H1 (cell line): ENCODE results near the gene PPME1. TPM values are rescaled to one million over a fixed set of nuclear protein-coding genes. Genes with fewer than 3 reads are reported as not detected.

Experiments used
- CTCF ChIA-PET: fragments of 300-600 bp; sonication (Branson Sonifier 250); formaldehyde crosslinking; loops from one replicate; lab custom pipeline; 2021; ENCODE audit not compliant: partially characterized antibody; lab: Charles Lee
- POLR2A ChIA-PET: fragments of 300-600 bp; sonication (Branson Sonifier 250); formaldehyde crosslinking; loops from one replicate; lab custom pipeline; 2021; ENCODE audit warnings: inconsistent platforms; ENCODE audit not compliant: partially characterized antibody; lab: Charles Lee
- DNase-seq, 2 experiments: peaks; one replicate each; pipeline versions ENCODE4 v3.0.0 to v3.0.0-alpha.2; 2010 to 2022; ENCODE audit warnings: low spot score in 2 of 2, low read depth in 1 of 2, mixed read lengths in 1 of 2
- FAIRE-seq: peaks from 2 replicates; lab custom pipeline; 2011; peaks lifted over from hg19 to GRCh38; lab: Jason Lieb, UNC
- H2AFZ ChIP-seq: 2 replicates; pipeline ENCODE4 v1.8.1; 2012; ENCODE audit warnings: low read length, inconsistent platforms
- H2AK5ac ChIP-seq: 2 replicates; pipeline ENCODE4 v1.6.1; 2013; ENCODE audit warnings: low read depth, low read length
- H2BK120ac ChIP-seq: replicated peaks from 2 replicates; pipeline ENCODE3; 2013; ENCODE audit warnings: low read depth, low read length, inconsistent platforms
- H2BK12ac ChIP-seq: 2 replicates; pipeline ENCODE4 v1.6.1; 2013; ENCODE audit warnings: low read depth, low read length
- H2BK15ac ChIP-seq: 2 replicates; pipeline ENCODE4 v1.6.1; 2013; ENCODE audit warnings: low read length
- H2BK20ac ChIP-seq: 2 replicates; pipeline ENCODE4 v1.6.1; 2013; ENCODE audit warnings: low read length
- H2BK5ac ChIP-seq: 2 replicates; pipeline ENCODE4 v1.6.1; 2013; ENCODE audit warnings: low read depth, low read length
- H3K14ac ChIP-seq: 2 replicates; pipeline ENCODE4 v1.6.1; 2013; ENCODE audit warnings: inconsistent platforms; ENCODE audit not compliant: insufficient read length
- H3K18ac ChIP-seq: 2 replicates; pipeline ENCODE4 v1.6.1; 2013; ENCODE audit warnings: low read length; ENCODE audit errors: extremely low read depth
- H3K23ac ChIP-seq: 2 replicates; pipeline ENCODE4 v1.6.1; 2013; ENCODE audit warnings: inconsistent platforms; ENCODE audit not compliant: insufficient read length
- H3K23me2 ChIP-seq: 2 replicates; pipeline ENCODE4 v1.6.1; 2013; ENCODE audit warnings: low read depth, low read length
- H3K27ac ChIP-seq: 2 replicates; pipeline ENCODE4 v1.6.1; 2011; ENCODE audit warnings: low read depth, low read length, inconsistent platforms
- H3K27me3 ChIP-seq, 4 experiments: replicated peaks in 1 of 4; 1 replicate in 1 of 4; 2 replicates in 3 of 4; pipeline versions ENCODE4 v1.6.1 to v1.8.1; 2011 to 2013; ENCODE audit warnings: low read length in 3 of 4, mild to moderate bottlenecking in 3 of 4, inconsistent platforms in 2 of 4, mixed read lengths in 2 of 4, moderate library complexity in 1 of 4; ENCODE audit not compliant: control insufficient read depth in 3 of 4, insufficient read depth in 3 of 4; ENCODE audit errors: extremely low read depth in 1 of 4
- H3K36me3 ChIP-seq, 4 experiments: 2 replicates each; pipeline versions ENCODE4 v1.6.1 to v1.8.1; 2011 to 2013; ENCODE audit warnings: mild to moderate bottlenecking in 4 of 4, low read length in 3 of 4, moderate library complexity in 2 of 4, control low read depth in 1 of 4, inconsistent platforms in 1 of 4; ENCODE audit not compliant: insufficient read depth in 4 of 4, control insufficient read depth in 2 of 4
- H3K4ac ChIP-seq: replicated peaks from 2 replicates; pipeline ENCODE3; 2013; ENCODE audit warnings: low read length, low read depth, mixed read lengths, inconsistent platforms; ENCODE audit not compliant: insufficient read length
- H3K4me1 ChIP-seq, 4 experiments: replicated peaks in 1 of 4; 1 replicate in 1 of 4; 2 replicates in 3 of 4; pipeline versions ENCODE4 v1.6.1 to v1.8.1; 2011 to 2013; ENCODE audit warnings: low read length in 3 of 4, inconsistent platforms in 2 of 4, mixed read lengths in 1 of 4; ENCODE audit not compliant: insufficient read depth in 4 of 4, control insufficient read depth in 3 of 4
- H3K4me2 ChIP-seq, 2 experiments: 2 replicates each; pipeline versions ENCODE4 v1.6.1 to v1.8.1; 2011 to 2013; ENCODE audit warnings: low read depth in 2 of 2, low read length in 2 of 2, control low read depth in 1 of 2, inconsistent platforms in 1 of 2, mild to moderate bottlenecking in 1 of 2; ENCODE audit not compliant: insufficient read depth in 1 of 2
- H3K4me3 ChIP-seq, 4 experiments: fragments of 200-600, 300-600 bp in 1 of 4; sonication (generic), shearing (Covaris generic), sonication (Bioruptor Twin) in 1 of 4; 2 replicates each; pipeline versions ENCODE4 v1.5.1 to v1.8.1; 2011 to 2016; ENCODE audit warnings: low read length in 4 of 4, low read depth in 3 of 4, control low read depth in 2 of 4, inconsistent platforms in 2 of 4, mild to moderate bottlenecking in 2 of 4, mixed read lengths in 1 of 4, moderate library complexity in 1 of 4; ENCODE audit not compliant: insufficient read depth in 2 of 4; ENCODE audit errors: extremely low read depth in 1 of 4
- H3K56ac ChIP-seq: replicated peaks from 2 replicates; pipeline ENCODE3; 2013; ENCODE audit warnings: low read depth, mild to moderate bottlenecking, mixed read lengths, low read length, inconsistent platforms; ENCODE audit not compliant: insufficient read length
- H3K79me1 ChIP-seq: 2 replicates; pipeline ENCODE4 v1.6.1; 2013; ENCODE audit warnings: low read depth, low read length, control low read depth
- H3K79me2 ChIP-seq, 2 experiments: 2 replicates each; pipeline versions ENCODE4 v1.6.1 to v1.8.1; 2012 to 2013; ENCODE audit warnings: low read length in 2 of 2, mild to moderate bottlenecking in 2 of 2, inconsistent platforms in 1 of 2; ENCODE audit not compliant: insufficient read depth in 2 of 2, control insufficient read depth in 1 of 2
- H3K9ac ChIP-seq, 4 experiments: replicated peaks in 1 of 4; 1 replicate in 1 of 4; 2 replicates in 3 of 4; pipeline versions ENCODE4 v1.6.1 to v1.8.1; 2011 to 2013; ENCODE audit warnings: low read depth in 3 of 4, low read length in 3 of 4, control low read depth in 2 of 4, mild to moderate bottlenecking in 2 of 4, moderate library complexity in 2 of 4, inconsistent platforms in 1 of 4; ENCODE audit errors: extremely low read depth in 1 of 4
- H3K9me3 ChIP-seq, 2 experiments: 2 replicates each; pipeline versions ENCODE4 v1.6.1 to v1.8.1; 2012 to 2013; ENCODE audit warnings: mild to moderate bottlenecking in 2 of 2, moderate library complexity in 2 of 2, control low read depth in 1 of 2, inconsistent platforms in 1 of 2, low read depth in 1 of 2, low read length in 1 of 2, mixed read lengths in 1 of 2; ENCODE audit not compliant: insufficient read depth in 2 of 2
- H4K20me1 ChIP-seq, 2 experiments: replicated peaks in 1 of 2; 2 replicates each; pipeline versions ENCODE3 to v1.8.1; 2011 to 2013; ENCODE audit warnings: inconsistent platforms in 2 of 2, low read length in 2 of 2, mild to moderate bottlenecking in 1 of 2; ENCODE audit not compliant: insufficient read depth in 2 of 2, control insufficient read depth in 1 of 2
- H4K5ac ChIP-seq: 2 replicates; pipeline ENCODE4 v1.6.1; 2013; ENCODE audit warnings: low read length, low read depth, mixed read lengths, inconsistent platforms; ENCODE audit not compliant: insufficient read length
- H4K8ac ChIP-seq: 2 replicates; pipeline ENCODE4 v1.8.0; 2013; ENCODE audit warnings: mild to moderate bottlenecking, moderate library complexity, low read length, inconsistent platforms; ENCODE audit not compliant: insufficient read depth; ENCODE audit errors: extremely low read depth
- H4K91ac ChIP-seq: replicated peaks from 2 replicates; pipeline ENCODE3; 2013; ENCODE audit warnings: low read length, mixed read lengths, inconsistent platforms; ENCODE audit not compliant: insufficient read length
- CBX5 ChIP-seq: fragments of 300-800, 300-1000 bp; sonication (generic); IDR thresholded peaks from 2 replicates; pipeline ENCODE4 v1.7.1; 2016; ENCODE audit warnings: antibody characterized with exemption, low read length, low read depth
- CREB1 ChIP-seq: IDR thresholded peaks from 2 replicates; pipeline ENCODE4 v1.6.1; 2012; ENCODE audit warnings: inconsistent platforms
- CTBP2 ChIP-seq: IDR thresholded peaks from 2 replicates; pipeline ENCODE4 v1.7.0; 2011; ENCODE audit warnings: borderline replicate concordance, mild to moderate bottlenecking, moderate library complexity, mixed read lengths, low read length; ENCODE audit not compliant: insufficient read depth, insufficient read length
- EGR1 ChIP-seq: IDR thresholded peaks from 2 replicates; pipeline ENCODE4 v1.6.1; 2011; ENCODE audit warnings: low read depth, low read length, borderline replicate concordance
- HDAC2 ChIP-seq, 2 experiments: fragments of 300-600 bp in 1 of 2; sonication (generic) in 1 of 2; IDR thresholded peaks; 2 replicates each; pipeline ENCODE4 v1.6.1; 2011 to 2012; ENCODE audit warnings: low read depth in 2 of 2, low read length in 2 of 2, mild to moderate bottlenecking in 2 of 2, moderate library complexity in 2 of 2, borderline replicate concordance in 1 of 2, inconsistent platforms in 1 of 2
- JUND ChIP-seq: IDR thresholded peaks from 2 replicates; pipeline ENCODE4 v1.6.1; 2011; ENCODE audit warnings: mild to moderate bottlenecking, improper control_type of control experiment, low read length
- MAFK ChIP-seq: IDR thresholded peaks from 2 replicates; pipeline ENCODE4 v1.6.1; 2012; ENCODE audit warnings: low read depth, mild to moderate bottlenecking, improper control_type of control experiment, low read length
- NRF1 ChIP-seq: IDR thresholded peaks from 2 replicates; pipeline ENCODE4 v1.6.1; 2011; ENCODE audit warnings: mild to moderate bottlenecking, low read depth, low read length, improper control_type of control experiment
- POLR2A ChIP-seq, 2 experiments: IDR thresholded peaks; 1 replicate in 1 of 2; 2 replicates in 1 of 2; pipeline ENCODE4 v1.6.1; 2011; ENCODE audit warnings: low read depth in 2 of 2, low read length in 2 of 2, mild to moderate bottlenecking in 2 of 2; ENCODE audit errors: control extremely low read depth in 1 of 2
- POU5F1 ChIP-seq: IDR thresholded peaks from 2 replicates; pipeline ENCODE4 v1.6.1; 2011; ENCODE audit warnings: low read depth, mild to moderate bottlenecking, low read length, moderate library complexity
- RFX5 ChIP-seq: IDR thresholded peaks from 2 replicates; pipeline ENCODE4 v1.6.1; 2011; ENCODE audit warnings: low read depth, low read length, improper control_type of control experiment, borderline replicate concordance
- SIX5 ChIP-seq: IDR thresholded peaks from 2 replicates; pipeline ENCODE4 v1.6.1; 2011; ENCODE audit warnings: mild to moderate bottlenecking, low read depth, low read length
- SUZ12 ChIP-seq: fragments of 200-600 bp; sonication (generic); IDR thresholded peaks from 2 replicates; pipeline ENCODE4 v1.6.1; 2012; ENCODE audit warnings: mild to moderate bottlenecking, inconsistent platforms, low read length, moderate library complexity, mixed read lengths
- YY1 ChIP-seq: IDR thresholded peaks from 2 replicates; pipeline ENCODE4 v1.6.1; 2011; ENCODE audit warnings: low read depth, mild to moderate bottlenecking, low read length
- ZNF274 ChIP-seq: IDR thresholded peaks from 2 replicates; pipeline ENCODE4 v1.7.0; 2012; ENCODE audit warnings: low read length, borderline replicate concordance; ENCODE audit errors: extremely low read depth
- WGBS, 2 experiments: shearing (Covaris generic) in 1 of 2; methylation state at CpG; one replicate each; pipeline versions ENCODE4 v1.1.6 to v1.1.7; 2013 to 2015; ENCODE audit warnings: low lambda C conversion rate in 2 of 2, mixed read lengths in 2 of 2, inconsistent platforms in 1 of 2, low coverage in 1 of 2, missing lambda C conversion rate in 1 of 2; ENCODE audit not compliant: insufficient replicate concordance in 2 of 2, insufficient coverage in 1 of 2, insufficient read length in 1 of 2; ENCODE audit errors: extremely low coverage in 1 of 2, missing lambda C conversion rate in 1 of 2; 5-methylcytosine and 5-hydroxymethylcytosine counted together
- polyA plus RNA-seq, 7 experiments: library from polyadenylated mRNA; depleted of rRNA in 3 of 7; stranded (reverse) in 5 of 7; unstranded in 2 of 7; fragments of >200 nt in 5 of 7; fragments of 200-250 nt in 2 of 7; gene quantifications; 1 replicate in 5 of 7; 2 replicates in 1 of 7; 4 replicates in 1 of 7; pipeline versions ENCODE4 v1.2.1 to v1.2.3, GENCODE V29; 2011 to 2013; ENCODE audit warnings: missing spikeins in 2 of 7, mixed read lengths in 2 of 7
- total RNA-seq: library from RNA; stranded (reverse); fragmentation: NEBNext Ultra II Directional; extraction: Animal tissue kit (Norgen Biotek cat#: 25700); gene quantifications from 2 replicates; pipeline ENCODE4 v1.2.1, GENCODE V29; 2021

Gene PPME1
- total and polyA plus RNA-seq, 2 of the 8 experiments (the other 6 are each of a cell fraction or from before 2014, with no cell fraction given): 55.1 to 64.5 TPM

DNA sequence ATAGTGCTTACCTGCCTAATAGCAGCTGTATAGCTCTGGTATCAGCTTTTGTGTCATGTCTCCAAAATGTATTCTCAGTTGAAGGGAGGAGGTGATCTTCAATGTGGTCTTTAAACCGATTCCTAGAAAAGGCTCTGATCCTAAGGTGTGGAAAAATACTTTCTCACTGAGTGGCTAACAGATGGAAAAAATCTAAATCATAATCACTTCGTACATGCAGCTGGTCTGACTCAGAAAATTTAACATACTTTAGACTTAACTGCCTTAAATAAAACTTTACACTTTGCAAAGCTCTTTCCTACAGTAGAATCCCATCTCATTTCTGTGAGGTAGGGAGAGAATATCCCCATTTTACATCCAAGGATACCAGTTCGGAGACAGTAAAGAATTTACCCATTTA is 38.3 kb upstream of the PPME1 start:
- H3K27me3 ChIP-seq: no peaks in the 10 kb centered on the region
- no peak overlapping the region for H4K91ac ChIP-seq
- DNase-seq (no peak), FAIRE-seq (no peak)
- no peaks in the 10 kb centered on the region for H3K79me2 ChIP-seq
- H2BK120ac ChIP-seq: no peak overlapping the region
- ChIA-PET CTCF (no interaction called here), POLR2A (no interaction called here)
- H3K23me2 ChIP-seq: no peaks in the 10 kb centered on the region
- H3K27ac ChIP-seq: no peak overlapping the region
- H4K5ac ChIP-seq: no peak overlapping the region
- TF ChIP-seq ZNF274: no peak
- no peak for TF ChIP-seq HDAC2 (IDR thresholded peaks at IDR 0.05; ENCODE audit: borderline replicate concordance in 1 of 2, low read depth in 2 of 2, low read length in 2 of 2)
- no peak for TF ChIP-seq MAFK
- no peak for TF ChIP-seq CREB1
- TF ChIP-seq NRF1: no peak
- no peak for TF ChIP-seq POU5F1
- no peak for TF ChIP-seq RFX5
- no peak for TF ChIP-seq YY1
- no peak for TF ChIP-seq CBX5
- no peak for TF ChIP-seq CTBP2
- TF ChIP-seq EGR1: no peak
- TF ChIP-seq JUND: no peak
- TF ChIP-seq SIX5: no peak
- TF ChIP-seq SUZ12: no peak
- TF ChIP-seq POLR2A (IDR thresholded peaks at IDR 0.05; ENCODE audit: control extremely low read depth in 1 of 2, low read depth in 2 of 2, low read length in 2 of 2): no peak
- H2BK5ac ChIP-seq: no peak overlapping the region
- H3K4ac ChIP-seq: no peak overlapping the region
- no peak overlapping the region for H2BK15ac ChIP-seq
- H3K18ac ChIP-seq: no peak overlapping the region
- peaks cover 0 to 9% of the 10 kb centered on the region in 2 experiments; a peak in 1 of 4 replicates for H3K9me3 ChIP-seq
- no peak overlapping the region for H3K9ac ChIP-seq
- H2AFZ ChIP-seq: no peak overlapping the region
- no peak overlapping the region for H2BK20ac ChIP-seq
- H3K4me3 ChIP-seq: no peak overlapping the region
- no peaks in the 10 kb centered on the region; a peak in 1 of 7 replicates for H3K4me1 ChIP-seq
- H3K56ac ChIP-seq: no peak overlapping the region
- H2AK5ac ChIP-seq: no peak overlapping the region
- no peak overlapping the region for H3K4me2 ChIP-seq
- no peak overlapping the region for H3K14ac ChIP-seq
- H3K79me1 ChIP-seq: no peaks in the 10 kb centered on the region
- no peak overlapping the region for H2BK12ac ChIP-seq
- WGBS, 2 experiments: 88% methylated on average over 3 of the region's 3 CpGs; no CpG with 5 or more reads in 1 of the 2 experiments
- H3K23ac ChIP-seq: no peak overlapping the region
- peaks cover 0 to 41% (median 20%) of the 10 kb centered on the region in 4 experiments; a peak in 5 of 8 replicates for H3K36me3 ChIP-seq
- H4K8ac ChIP-seq: no peak overlapping the region
- no peaks in the 10 kb centered on the region for H4K20me1 ChIP-seq
